OCI-LY1 (cell line): Measurements from ENCODE around the gene MECP2.
"Not testable (repeated sequence)": the region's sequence is repeated elsewhere in the genome, so short reads cannot be mapped to it uniquely, and the experiment has no call there.

Experiments used
- H2AFZ ChIP-seq: fragments of 200-600 bp; sonication (generic), shearing (Covaris generic); 2 replicates; pipeline ENCODE4 v1.6.0; 2014; ENCODE audit warnings: antibody characterized with exemption, mild to moderate bottlenecking, low read length
- H3F3A ChIP-seq: fragments of 200-600 bp; sonication (generic), shearing (Covaris generic); 2 replicates; pipeline ENCODE4 v1.6.0; 2014; ENCODE audit warnings: mild to moderate bottlenecking, antibody characterized with exemption, low read length, moderate library complexity; ENCODE audit not compliant: insufficient read depth
- H3K27ac ChIP-seq: fragments of 200-600 bp; sonication (generic); 2 replicates; pipeline ENCODE4 v1.5.1; 2014; ENCODE audit warnings: low read length, mixed run types, mild to moderate bottlenecking, low read depth; ENCODE audit not compliant: poor library complexity, severe bottlenecking
- H3K27me3 ChIP-seq: fragments of 200-600 bp; sonication (generic); 2 replicates; pipeline ENCODE4 v1.6.0; 2014; ENCODE audit warnings: antibody characterized with exemption, mild to moderate bottlenecking, low read length, moderate library complexity; ENCODE audit not compliant: insufficient read depth
- H3K36me3 ChIP-seq: fragments of 200-600 bp; sonication (generic); 2 replicates; pipeline ENCODE4 v1.6.1; 2014; ENCODE audit warnings: mild to moderate bottlenecking, antibody characterized with exemption, low read length, moderate library complexity, mixed read lengths; ENCODE audit not compliant: insufficient read depth
- H3K4me1 ChIP-seq: fragments of 200-600 bp; sonication (generic); 2 replicates; pipeline ENCODE4 v1.5.1; 2014; ENCODE audit warnings: mild to moderate bottlenecking, low read length, moderate library complexity; ENCODE audit not compliant: insufficient read depth, severe bottlenecking
- H3K4me2 ChIP-seq: fragments of 200-600 bp; sonication (generic), shearing (Covaris generic); 2 replicates; pipeline ENCODE4 v1.6.1; 2014; ENCODE audit warnings: low read length
- H3K4me3 ChIP-seq: fragments of 200-600 bp; sonication (generic); 2 replicates; pipeline ENCODE4 v1.5.1; 2014; ENCODE audit warnings: low read length, low read depth, mild to moderate bottlenecking, mixed read lengths; ENCODE audit not compliant: poor library complexity, severe bottlenecking
- H3K79me2 ChIP-seq: fragments of 200-600 bp; shearing (Covaris generic); 2 replicates; pipeline ENCODE4 v1.6.1; 2016; ENCODE audit warnings: mixed run types, low read length, mixed read lengths; ENCODE audit not compliant: insufficient read depth
- H3K9ac ChIP-seq: fragments of 200-600 bp; sonication (generic), shearing (Covaris generic); 2 replicates; pipeline ENCODE4 v1.6.1; 2014; ENCODE audit warnings: mild to moderate bottlenecking, low read length, mixed read lengths
- H3K9me2 ChIP-seq: fragments of 200-600 bp; sonication (generic), shearing (Covaris generic); 2 replicates; pipeline ENCODE4 v1.6.1; 2014; ENCODE audit warnings: low read depth, mild to moderate bottlenecking, low read length, mixed read lengths
- H3K9me3 ChIP-seq: fragments of 200-600 bp; shearing (Covaris generic); 2 replicates; pipeline ENCODE4 v1.6.1; 2014; ENCODE audit warnings: low read length, mixed read lengths
- H4K20me1 ChIP-seq: fragments of 200-600 bp; sonication (generic), shearing (Covaris generic); 2 replicates; pipeline ENCODE4 v1.6.0; 2016; ENCODE audit warnings: mild to moderate bottlenecking, low read length; ENCODE audit not compliant: insufficient read depth
- EZH2 ChIP-seq: fragments of 200-600 bp; sonication (generic), shearing (Covaris generic); IDR thresholded peaks from 2 replicates; pipeline ENCODE4 v1.8.0; 2017; ENCODE audit warnings: borderline replicate concordance, mixed run types, mild to moderate bottlenecking, antibody characterized with exemption, low read length, moderate library complexity, mixed read lengths
- TF ChIP-seq, protein P1 (sequence below): fragments of 200-600 bp; sonication (generic), shearing (Covaris generic); IDR thresholded peaks from 2 replicates; pipeline ENCODE4 v1.5.1; 2017; ENCODE audit warnings: mild to moderate bottlenecking, antibody characterized with exemption, low read length, moderate library complexity, mixed read lengths

Gene MECP2

DNA sequence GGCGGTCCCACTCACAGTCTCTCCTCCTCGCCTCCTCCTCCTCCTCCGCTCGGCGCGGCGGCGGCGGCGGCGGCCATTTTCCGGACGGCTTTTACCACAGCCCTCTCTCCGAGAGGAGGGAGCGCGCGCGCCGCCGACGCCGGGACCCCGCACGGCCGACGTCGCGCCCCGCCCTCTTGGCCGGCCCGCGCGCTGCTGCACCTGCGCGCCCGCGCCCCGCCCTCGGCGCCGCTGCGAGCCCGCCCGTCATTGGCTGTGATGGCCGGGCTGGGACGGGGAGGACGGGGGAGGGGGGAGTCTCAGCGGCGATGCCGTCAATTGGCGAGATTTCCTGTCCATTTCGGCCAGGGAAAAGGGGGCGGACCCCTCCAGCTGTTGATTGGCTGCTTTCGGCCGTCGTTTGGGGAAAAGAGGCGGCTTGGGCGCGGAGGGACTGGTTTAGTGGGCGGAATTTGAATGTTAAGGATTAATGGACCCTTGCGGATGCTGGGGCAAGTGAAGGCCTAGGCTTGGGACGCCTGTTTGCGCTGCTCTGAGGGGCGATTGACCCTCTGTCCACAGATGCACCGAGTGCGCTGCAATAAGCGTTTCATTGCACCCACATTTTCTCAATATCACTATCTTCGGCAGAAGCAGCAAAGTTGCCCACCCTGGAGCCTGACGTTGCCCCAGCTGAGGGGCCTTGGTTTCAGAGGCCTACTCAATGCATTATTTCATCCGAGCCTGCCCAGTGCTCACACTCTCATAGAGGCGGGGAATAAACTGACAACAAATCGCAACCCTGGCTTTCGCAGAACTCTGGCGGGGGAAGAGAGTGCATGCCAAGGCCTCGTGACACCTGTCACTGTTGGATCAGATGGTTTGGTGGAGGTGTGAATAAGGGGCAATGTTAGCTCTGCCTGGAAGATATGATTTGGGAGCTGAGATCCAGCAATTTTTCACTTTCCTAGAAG lies at the start of gene MECP2:
TSS of gene MECP2 (minus strand) at position 129 of the 953 bp plus-strand sequence.
- no peaks in the 10 kb centered on the region for H4K20me1 ChIP-seq
- peak within 1 kb of the TSS; percentile 53 for H3K27ac ChIP-seq
- H3K9ac ChIP-seq: peak within 1 kb of the TSS; percentile 88
- H3K79me2 ChIP-seq: peaks cover 38% of the 10 kb centered on the region
- no peaks in the 10 kb centered on the region for H3K27me3 ChIP-seq
- TF ChIP-seq EZH2: no peak
- TF ChIP-seq, protein P1, sequence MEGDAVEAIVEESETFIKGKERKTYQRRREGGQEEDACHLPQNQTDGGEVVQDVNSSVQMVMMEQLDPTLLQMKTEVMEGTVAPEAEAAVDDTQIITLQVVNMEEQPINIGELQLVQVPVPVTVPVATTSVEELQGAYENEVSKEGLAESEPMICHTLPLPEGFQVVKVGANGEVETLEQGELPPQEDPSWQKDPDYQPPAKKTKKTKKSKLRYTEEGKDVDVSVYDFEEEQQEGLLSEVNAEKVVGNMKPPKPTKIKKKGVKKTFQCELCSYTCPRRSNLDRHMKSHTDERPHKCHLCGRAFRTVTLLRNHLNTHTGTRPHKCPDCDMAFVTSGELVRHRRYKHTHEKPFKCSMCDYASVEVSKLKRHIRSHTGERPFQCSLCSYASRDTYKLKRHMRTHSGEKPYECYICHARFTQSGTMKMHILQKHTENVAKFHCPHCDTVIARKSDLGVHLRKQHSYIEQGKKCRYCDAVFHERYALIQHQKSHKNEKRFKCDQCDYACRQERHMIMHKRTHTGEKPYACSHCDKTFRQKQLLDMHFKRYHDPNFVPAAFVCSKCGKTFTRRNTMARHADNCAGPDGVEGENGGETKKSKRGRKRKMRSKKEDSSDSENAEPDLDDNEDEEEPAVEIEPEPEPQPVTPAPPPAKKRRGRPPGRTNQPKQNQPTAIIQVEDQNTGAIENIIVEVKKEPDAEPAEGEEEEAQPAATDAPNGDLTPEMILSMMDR: no peak
- no peaks in the 10 kb centered on the region for H3K36me3 ChIP-seq
- peaks cover 37% of the 10 kb centered on the region for H3K4me1 ChIP-seq
- H3K9me2 ChIP-seq: no peaks in the 10 kb centered on the region
- H2AFZ ChIP-seq: no peak within 1 kb of the TSS
- H3K4me3 ChIP-seq: peak within 1 kb of the TSS; percentile 94
- H3F3A ChIP-seq: no peaks in the 10 kb centered on the region
- peak within 1 kb of the TSS; percentile 83 for H3K4me2 ChIP-seq
- no peaks in the 10 kb centered on the region for H3K9me3 ChIP-seq

DNA sequence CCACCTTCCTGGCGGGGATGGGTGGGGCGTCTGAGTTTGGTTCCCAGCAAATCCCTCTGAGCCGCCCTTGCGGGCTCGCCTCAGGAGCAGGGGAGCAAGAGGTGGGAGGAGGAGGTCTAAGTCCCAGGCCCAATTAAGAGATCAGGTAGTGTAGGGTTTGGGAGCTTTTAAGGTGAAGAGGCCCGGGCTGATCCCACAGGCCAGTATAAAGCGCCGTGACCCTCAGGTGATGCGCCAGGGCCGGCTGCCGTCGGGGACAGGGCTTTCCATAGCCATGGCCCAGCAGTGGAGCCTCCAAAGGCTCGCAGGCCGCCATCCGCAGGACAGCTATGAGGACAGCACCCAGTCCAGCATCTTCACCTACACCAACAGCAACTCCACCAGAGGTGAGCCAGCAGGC lies 46.5 kb upstream of the MECP2 start, which contains the start of gene OPN1LW:
TSS of gene OPN1LW (plus strand) at position 234 of the 400 bp plus-strand sequence. CDS start at position 275, 41 bp downstream.
- not testable (repeated sequence) for H2AFZ ChIP-seq, H3K27me3 ChIP-seq, H3K9me3 ChIP-seq, H3F3A ChIP-seq, H3K9ac ChIP-seq, H3K4me1 ChIP-seq, H4K20me1 ChIP-seq, H3K36me3 ChIP-seq, H3K79me2 ChIP-seq, H3K9me2 ChIP-seq, H3K27ac ChIP-seq, H3K4me2 ChIP-seq, H3K4me3 ChIP-seq

DNA sequence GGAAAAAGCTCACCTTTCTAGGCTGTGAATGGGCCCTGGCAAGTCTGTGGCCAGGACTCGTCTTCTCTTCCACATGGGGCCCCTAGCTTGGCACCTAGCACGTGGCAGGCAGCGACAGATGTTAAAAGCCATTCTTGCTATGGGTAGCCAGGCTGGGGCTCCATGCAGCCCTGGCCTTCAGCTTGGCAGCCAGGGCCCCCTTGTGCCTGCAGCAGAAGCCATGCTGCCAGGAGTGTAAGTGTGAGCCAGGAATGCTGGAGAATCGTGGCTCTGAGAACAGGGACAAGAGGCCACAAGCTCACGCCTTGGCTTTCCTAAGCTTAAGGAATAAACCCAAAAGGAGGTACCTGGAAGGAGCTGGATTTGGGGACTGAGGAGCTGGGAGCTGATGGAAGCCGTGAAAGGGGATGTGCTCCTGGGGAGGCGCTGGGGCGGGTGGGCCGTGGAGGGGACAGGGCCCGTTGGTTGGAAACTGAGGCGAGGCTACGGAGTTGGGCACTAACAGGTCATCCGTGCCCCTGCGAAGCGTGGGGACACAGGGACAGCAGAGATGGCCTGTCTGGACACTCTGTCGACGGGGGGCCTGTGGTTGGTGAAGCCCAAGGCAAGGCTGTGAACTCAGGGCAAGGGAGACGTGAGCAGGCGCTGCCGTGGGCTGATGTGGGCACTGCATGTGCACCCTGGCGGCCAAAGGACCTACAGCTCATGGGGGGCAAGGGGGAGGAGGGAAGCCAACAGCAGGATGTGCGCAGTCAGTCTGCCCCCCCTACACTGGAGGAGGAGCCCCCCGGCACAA lies 45.6 kb upstream of the MECP2 start:
- no peaks in the 10 kb centered on the region for H3K9me2 ChIP-seq
- TF ChIP-seq EZH2: no peak
- TF ChIP-seq, protein P1: no peak
- H3K9me3 ChIP-seq: no peaks in the 10 kb centered on the region
- no peak overlapping the region for H3K4me3 ChIP-seq
- H3K79me2 ChIP-seq: no peaks in the 10 kb centered on the region
- no peak overlapping the region for H2AFZ ChIP-seq
- H3K27ac ChIP-seq: no peak overlapping the region
- no peaks in the 10 kb centered on the region for H3K27me3 ChIP-seq
- no peaks in the 10 kb centered on the region for H3K36me3 ChIP-seq
- H3F3A ChIP-seq: no peaks in the 10 kb centered on the region
- no peak overlapping the region for H3K4me2 ChIP-seq
- H3K4me1 ChIP-seq: no peaks in the 10 kb centered on the region
- H3K9ac ChIP-seq: no peak overlapping the region
- H4K20me1 ChIP-seq: no peaks in the 10 kb centered on the region
